LHCN-M2 (cell line): ENCODE measurements around the gene MAPT. TPM values are rescaled to one million over a fixed set of nuclear protein-coding genes. Genes with fewer than 3 reads are reported as not detected.
A peak's percentile ranks its signal among the peaks of the same experiment; 100 is the strongest.
"Not testable (repeated sequence)": the region's sequence is repeated elsewhere in the genome, so short reads cannot be mapped to it uniquely, and the experiment has no call there.

Experiments
- DNase-seq: peaks from one replicate; pipeline ENCODE4 v3.0.0-alpha.2; 2012; ENCODE audit warnings: low read depth
- total RNA-seq: library from RNA; depleted of rRNA; stranded (reverse); fragments of >200 nt; gene quantifications from 2 replicates; pipeline ENCODE4 v1.2.3, GENCODE V29; 2014

MAPT gene
- total RNA-seq, 1 experiment from 2014 or later, result 0.06 TPM

DNA sequence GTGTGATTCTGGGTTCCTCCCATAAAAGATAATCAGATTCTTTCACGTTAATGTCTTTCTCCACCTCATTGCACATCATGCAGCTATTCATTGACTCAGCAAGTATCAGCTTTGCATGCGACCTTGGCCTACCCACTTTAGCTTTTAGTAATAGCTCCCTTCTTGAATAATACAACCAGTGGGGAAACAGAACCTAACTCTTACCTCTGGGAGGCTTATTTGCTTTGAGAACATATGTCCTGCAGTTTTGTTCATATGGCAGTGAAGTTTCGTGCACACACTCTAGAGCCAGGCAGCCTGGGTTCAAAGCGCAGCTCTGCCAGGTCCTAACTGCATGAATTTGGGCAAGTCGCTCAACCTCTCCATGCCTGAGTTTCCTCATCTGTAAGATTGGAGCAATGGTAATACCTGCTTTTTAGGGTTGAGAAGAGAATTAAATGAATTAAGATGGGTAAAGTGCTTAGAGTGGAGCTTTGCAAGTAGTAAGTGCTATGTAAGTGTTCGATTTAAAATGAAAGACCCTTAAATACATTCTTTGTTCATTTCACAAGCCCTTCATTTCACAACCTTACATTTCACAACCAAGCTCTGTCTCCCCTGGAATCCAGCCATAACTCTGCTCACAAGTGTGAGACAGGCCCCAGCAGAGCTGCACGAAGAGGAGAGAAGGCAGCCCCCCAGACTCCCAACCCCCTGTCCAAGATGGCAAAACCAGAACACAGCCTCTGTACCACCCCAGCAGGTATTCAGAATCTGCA, 29.3 kb downstream of the MAPT start:
- DNase-seq, result no peak

DNA sequence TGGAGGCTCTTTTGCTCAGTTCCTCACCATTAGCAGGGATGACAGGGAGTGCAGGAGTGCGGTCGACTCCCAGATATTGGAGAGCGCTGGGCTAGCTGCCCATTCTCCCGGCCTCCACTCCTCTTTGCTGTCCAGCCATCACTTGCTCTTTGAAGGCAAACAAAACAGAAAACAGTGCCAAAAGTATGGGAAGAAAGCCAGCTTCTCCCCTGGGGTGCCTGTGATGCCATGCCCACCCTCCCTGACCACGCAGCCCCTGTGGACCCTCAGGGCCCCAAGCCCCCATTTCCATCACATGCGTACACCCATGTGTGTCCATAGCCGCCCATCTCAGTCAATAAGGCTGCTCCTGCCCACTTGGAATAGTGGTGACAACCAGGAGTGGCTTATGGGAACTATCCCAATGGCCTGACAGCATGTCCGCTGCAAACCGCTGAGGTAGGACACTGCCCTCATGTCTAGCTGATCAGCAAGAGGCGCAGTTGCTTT, 30.0 kb downstream of the MAPT start:
- DNase-seq, result no peak

DNA sequence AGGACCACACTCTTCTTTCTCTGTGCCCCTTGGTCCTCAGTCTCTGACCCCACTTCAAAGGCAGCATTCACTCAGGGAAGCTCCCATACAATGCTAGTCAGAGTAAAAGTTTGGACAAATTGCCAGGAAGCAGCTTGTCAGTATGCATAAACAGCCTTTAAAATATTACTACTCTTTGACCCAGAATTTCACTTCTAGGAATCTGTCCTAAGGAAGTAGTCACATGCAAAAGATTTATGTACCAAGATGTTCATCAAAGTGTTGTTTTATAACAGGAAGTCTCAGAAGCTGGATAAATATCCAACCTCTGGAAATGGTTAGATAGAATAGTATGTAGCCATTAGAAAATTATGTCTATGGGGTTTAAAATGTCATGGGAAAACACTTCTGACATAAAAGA, 31.0 kb downstream of the MAPT start:
- no peak for DNase-seq

DNA sequence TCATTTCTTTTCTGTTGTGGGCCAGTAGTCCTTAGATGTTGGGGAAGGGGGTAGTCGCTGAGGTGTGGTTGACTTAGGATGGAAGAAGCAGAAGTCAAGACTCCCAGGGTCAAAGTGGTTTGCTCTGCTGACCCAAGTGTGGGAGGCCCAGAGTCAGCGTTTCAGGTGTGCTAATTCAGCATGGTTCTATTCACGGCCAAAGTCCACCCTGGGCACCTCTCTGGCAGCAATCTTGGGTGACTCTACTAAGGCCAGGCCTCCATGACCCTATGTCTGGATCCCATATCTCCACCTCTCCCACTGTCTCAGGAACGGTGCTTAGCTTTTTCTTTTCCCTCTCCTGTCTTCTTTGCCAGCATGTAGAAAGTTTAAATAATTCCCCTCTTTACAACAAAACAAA, 32.9 kb downstream of the MAPT start:
- DNase-seq, result no peak

DNA sequence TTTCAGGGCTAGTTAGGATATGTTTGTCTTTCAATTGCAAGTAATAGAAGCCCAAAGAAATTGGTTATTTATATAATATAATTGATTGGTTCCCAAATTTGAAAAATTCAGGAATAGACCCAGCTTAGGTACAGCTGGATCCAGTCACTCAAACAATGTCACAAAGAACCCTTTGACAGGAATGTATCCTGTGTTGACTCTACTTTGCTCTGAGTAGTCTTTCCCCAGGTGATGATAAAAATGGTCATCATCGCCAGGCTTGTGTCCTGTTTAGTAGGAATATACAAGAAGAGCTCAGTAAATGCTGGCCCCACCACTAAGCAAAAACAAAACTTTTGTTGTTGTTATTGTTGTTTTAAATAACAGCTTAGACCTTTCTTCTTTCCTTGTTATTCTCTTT, 35.0 kb downstream of the MAPT start:
- DNase-seq, result no peak

DNA sequence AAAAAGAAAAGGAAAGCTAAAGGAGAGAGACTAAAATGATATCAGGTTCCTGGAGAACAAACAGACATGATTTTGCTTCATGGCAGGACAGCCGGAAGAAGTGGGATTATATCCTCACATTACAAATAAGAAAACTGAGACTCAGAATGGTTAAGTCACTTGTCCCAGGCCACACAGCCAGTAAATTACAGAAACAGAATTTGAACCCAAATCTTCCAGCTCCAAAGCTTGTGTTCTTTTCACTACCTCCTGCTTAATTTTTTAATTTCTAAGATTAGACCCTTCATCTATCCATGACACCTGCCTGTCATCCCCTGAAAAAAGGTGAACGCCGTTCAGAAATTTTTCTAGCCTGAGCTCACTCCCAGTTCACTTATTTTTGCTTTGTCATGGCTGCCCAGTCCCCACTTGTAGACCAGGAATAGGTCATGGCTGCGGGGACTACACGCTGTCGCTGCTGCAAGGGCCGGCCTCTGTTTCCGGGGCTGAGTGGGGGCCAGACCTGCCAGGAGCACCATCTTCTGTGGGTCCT, 36.1 kb downstream of the MAPT start:
- DNase-seq, result no peak

DNA sequence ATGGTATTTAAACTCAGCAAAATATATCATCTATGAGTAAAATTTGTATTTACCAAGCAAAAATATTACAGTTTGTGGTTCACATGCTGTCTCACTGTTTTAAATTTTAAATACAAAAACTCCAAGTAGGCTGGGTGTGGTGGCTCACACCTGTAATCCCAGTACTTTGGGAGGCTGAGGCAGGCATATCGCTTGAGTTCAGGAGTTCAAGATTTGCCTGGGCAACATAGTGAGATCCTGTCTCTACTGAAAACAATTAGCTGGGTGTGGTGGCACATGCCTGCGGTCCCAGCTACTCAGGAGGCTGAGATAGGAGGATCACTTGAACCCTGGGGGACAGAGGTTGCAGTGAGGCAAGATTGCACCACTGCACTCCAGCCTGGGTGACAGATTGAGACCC, 37.3 kb downstream of the MAPT start:
- DNase-seq, result no peak

DNA sequence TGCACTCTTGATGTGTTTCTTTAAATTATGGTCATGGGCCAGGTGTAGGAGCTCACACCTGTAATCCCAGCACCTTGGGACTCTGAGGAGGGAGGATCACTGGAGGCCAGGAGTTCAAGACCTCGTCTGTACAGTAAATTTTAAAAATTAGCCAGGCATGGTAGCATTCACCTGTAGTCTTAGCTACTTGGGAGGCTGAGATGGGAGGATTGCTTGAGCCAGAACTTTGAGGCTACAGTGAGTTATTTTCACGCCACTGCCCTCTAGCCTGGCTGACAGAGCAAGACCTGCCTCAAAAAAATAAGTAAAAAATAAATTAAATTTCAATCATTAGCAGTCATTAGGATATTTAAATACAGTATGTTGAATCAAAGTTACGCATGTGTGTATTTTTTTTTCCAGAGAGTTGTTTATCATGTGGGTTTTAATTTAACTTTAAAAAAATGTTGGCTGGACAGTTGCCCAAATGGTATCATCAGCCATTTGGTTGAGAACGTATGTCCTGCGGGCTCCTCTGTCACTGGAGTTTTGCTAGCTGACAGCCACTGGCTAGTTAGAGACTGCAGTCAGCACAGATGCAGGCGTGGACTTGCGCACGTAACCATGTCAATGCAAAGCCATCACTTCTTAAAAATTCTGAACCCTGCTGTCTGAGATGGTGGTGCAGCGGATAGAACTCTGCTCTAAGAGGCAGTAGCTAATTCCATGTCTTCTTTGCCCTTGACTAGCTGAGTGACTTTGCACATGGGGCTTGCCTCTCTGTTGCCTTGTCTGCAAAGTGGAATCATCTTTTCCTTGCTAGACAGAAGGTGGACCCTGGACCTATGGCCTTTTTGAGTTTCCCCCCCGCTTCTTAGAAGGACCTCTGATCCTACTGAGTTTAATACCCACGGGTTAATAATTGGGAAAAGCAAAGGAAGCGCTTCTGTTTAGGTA, 40.0 kb downstream of the MAPT start:
- DNase-seq, result no peak

DNA sequence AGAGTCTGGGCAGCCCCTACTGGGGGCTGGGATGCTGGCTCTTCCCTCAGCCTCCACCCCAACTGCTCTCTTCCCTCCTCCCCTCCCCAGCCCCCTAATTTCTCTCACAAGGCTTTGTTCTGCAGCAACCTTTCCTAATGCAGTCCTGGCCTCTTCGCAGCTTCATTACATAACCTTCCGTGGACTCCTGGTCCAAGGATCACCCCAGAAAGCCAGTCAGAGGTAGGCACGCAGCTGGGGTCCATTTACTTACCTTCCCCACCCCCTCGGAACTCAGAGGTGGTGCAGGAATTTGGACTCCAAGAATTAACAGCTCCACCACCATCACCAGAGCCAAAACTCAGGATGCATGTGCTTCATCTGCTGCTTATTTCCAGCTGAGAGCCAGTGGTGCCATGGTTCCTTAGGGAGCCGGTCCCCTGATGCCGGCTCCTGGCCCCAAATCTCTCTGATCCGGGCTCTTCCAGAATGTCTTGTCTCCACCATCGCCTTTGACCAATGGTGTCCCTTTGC, 40.9 kb downstream of the MAPT start:
- DNase-seq, result no peak

DNA sequence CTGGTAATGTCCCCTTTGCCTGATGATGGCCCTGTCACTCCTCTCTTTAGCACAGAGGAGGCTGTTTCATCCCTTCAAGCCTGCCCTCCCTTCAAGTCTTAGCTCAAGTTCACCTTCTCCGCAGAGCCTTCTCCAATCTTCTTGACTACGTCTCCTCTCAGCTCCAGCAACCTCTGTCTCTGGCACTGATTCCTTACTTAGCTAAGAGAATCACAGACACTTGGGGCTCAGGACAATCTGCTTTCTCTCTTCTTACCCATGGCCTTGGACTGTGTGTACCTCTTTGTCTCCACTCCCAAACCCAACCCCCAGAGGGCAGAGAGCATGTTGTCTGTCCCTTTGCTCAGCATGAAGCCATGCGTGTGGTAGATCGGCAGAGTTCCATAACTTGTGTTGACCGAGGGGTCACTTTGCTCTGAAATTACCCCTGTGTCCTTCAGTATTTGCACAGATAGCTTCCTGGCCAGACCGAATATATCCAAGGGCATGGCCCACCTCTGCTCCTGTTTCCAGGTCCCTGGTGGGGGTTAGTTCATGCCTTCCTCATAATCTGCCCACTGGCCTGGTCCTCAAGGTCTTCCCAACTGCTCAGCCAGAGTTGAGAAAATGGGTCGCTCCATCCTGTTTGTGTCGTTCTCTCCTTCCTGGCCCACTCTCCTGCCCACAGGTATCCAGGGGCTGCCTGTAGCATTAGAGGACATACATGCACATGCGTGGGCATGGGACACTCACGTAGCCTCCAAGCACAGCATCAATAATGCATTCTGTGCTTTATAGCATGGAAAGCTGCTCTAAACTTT, 41.6 kb downstream of the MAPT start:
- DNase-seq, result no peak

DNA sequence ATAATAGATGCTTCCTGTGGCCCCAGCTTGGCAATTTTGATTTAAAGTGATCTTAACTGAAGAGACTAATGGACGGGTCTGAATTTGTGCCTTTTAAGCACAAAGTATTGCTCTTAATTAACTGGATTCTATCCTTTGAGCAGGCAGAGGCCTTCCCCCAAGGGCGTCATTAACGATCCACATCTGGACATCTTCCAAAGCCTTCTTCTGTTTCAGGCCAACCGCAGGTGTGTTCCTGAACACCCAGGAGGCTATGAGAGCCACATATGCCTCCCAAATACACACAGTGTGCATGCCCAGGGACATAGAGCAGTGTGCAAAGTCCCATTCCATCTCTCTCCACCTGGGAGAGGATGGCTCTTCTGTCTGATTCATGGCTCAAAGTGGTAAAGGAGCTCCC, 42.3 kb downstream of the MAPT start:
- DNase-seq, result no peak

DNA sequence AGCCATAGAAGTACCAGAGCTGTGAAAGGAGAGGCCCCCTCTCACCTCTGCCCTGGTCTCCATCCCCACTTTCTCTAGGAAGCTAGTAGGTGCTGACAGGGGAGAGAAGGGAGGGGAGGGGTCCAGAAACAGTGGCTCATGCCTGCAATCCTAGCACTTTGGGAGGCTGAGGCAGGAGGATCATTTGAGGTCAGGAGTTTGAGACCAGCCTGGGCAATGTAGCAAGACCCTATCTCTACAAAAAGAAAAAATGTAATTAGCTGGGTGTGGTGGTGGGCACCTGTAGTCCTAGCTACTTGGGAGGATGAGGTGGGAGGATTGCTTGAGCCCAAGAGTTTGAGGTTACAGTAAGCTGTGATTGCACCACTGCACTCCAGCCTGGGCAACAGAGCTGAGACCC, 42.8 kb downstream of the MAPT start:
- DNase-seq, result not testable (repeated sequence)

DNA sequence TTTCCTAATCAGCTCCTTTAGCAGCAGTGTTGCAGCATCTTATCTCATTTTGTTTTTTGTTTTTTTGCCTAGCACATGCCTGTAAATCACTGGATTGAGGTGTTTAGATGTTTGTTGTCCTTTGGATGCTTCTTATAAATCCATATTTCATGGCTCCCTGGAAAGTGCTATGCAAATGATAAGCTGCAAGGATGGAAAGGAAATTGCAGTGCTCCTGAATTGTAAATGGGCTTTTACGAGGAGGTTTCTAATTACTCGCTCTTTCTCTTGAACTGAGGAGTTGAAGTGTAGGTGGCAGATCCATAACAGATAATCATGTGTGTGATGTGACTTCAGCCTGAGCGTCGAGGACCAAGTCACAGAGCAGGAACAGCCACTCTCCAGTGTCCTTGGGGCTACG, 45.0 kb downstream of the MAPT start:
- no peak for DNase-seq

DNA sequence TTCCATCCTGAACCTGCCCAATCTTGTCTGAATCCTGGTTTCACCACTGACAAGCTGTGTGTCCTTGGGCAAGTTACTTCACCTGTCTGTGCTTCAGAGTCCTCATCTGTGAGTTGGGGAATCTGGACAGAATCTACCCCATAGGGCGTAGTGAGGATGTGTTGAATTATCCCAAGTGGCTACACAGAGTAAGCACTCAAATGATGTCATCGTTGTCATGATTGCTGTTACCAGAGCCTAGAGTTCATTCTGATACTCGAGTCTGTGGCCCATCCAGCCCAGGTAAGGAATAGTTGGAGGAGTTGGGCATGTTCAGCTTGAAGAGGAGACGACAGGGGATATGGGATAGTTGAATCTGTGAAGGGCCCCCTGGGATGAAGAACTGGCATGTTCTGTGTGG, 45.9 kb downstream of the MAPT start:
- no peak for DNase-seq

DNA sequence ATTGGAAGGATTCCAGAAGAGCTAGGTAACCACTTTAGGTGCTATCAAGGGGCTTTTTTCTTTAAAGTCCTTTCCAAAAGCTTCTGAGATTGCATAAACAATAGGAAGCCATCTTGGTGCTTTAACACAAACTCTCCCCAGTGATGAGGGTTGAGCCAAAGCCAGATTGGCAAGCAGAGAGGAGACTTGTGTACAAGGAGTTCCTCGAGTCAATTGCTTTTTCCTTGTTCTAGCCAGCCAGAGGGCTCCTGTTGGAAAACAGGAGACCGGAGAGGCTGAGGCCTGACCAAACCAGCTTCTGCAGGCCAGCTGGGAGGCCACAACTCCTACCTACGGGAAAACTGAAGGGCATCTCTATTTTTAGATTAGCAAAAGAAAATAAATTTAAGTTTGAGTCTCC, 46.5 kb downstream of the MAPT start:
- no peak for DNase-seq

DNA sequence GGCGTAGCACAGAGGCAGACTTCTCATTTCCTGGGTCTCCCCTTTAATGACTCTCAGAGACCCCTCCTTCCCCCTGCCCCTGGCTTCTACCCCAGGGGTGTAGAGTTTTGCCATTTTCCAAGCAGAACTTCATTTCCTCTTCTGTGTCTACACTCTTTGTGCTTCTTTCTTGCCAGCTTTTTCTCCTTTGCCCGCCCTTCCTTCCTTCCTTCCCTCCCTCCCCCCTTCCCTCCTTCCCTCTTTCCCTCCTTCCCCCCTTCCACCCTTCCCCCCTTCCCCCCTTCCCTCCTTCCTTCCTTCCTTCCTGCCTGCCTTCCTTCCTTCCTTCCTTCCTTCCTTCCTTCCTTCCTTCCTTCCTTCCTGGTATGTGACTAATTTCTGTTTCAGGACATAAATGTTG, 47.0 kb downstream of the MAPT start:
- DNase-seq, result no peak

DNA sequence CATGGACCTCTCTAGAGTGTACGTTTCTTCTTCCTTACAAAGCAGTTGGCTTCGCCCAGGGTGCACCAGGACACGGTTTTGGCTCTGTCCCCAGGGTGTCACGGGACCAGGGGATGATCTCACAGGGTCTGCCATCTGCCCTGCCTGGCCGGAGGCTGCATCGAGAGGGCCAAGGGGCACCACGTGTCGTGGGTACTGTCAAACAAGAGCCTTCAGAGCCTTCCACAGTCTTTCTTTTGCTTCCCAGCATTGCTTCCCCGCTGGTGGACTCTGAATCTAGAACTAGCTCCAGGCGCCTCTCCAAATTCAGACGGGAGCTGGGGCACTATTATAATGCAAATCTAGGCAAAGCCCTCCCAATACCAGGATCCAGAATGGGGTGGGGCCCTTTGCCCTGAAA, 47.9 kb downstream of the MAPT start:
- DNase-seq, result peak; percentile 27

DNA sequence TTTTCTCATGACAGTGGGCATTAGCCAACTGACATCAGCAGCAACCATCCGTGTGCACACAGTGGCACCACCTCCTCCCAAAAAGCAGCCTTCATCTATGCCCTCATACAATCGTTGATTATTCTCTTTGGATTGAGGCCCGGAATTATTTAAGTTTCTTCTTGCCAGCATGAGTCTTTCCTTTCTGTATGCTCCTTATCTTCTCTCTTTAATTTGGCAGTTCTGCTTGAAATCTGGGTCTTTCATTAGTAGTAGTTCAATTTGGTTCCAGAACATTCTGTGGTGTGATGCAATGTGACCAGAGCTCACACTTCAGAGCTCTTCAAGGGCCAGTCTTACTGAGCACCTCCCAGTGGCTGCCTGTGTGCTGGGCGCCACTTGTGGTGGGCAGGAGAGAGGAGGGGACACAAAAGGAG, 52.5 kb downstream of the MAPT start:
- DNase-seq, result no peak

DNA sequence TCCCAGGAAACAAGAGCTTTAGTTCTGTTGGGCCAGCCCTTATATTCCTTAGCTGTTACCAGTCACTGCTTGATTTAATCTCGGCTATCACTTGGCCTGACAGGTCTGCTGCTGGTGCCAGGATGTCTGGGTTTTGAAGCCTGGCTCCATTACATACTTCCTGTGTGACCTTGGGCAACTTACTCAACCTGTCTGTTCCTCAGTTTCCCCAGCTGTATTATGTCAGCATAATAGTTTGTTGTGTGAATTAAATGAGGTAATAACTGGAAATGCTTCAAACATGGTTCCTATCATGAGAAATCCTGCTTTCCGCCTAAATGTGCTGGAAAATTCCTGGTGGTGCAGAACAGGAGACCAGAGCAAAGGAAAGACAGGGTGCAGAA, 54.1 kb downstream of the MAPT start:
- DNase-seq, result no peak

DNA sequence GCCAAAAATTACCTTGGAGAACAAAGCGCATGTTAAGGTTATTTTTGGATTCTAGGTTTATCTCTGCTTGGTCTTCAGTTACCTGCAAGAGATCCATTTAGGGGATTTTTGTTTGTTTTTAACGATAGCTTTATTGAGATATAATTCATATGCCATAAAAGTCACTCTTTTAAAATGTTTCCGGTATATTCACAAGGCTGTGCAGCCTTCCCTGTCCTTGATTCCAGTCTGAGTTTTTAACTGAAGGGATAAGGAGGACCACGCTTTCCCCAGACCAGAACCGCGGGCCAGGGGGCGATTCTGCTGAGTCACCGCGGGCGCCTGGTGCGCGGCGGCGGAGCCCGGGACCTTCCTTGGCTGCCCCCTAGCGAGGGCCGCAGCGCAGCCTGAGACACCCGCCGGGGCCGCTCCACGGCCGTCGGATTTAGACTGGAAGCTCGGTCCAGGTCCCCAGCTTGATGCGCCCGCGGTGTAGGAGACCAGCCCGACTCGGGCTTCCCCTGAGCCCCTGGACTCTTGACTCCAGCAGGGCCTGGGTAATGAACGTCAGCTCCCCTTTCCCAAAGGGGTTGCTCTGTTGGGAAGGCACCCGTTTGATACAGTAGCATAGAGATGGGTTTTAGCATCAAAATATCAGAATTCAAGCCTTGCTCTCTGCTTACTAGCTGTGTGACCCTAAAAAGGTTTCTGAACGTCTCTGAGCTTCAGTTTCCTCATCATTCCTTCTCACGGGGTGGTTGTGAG, 54.7 kb downstream of the MAPT start:
- peak; percentile 41 for DNase-seq
